ENCODE measurements around the gene LRRC4.

The LRRC4 gene

GRCh38 chr7:128059143-128059988 is 28.1 kb upstream of the LRRC4 start:
- DNase-seq (ENCODE audit: low read depth in 3 of 3) = no peak

GRCh38 chr7:128057909-128058308 is 26.7 kb upstream of the LRRC4 start:
- DNase-seq (ENCODE audit: low read depth in 3 of 3) = no peak

DNA sequence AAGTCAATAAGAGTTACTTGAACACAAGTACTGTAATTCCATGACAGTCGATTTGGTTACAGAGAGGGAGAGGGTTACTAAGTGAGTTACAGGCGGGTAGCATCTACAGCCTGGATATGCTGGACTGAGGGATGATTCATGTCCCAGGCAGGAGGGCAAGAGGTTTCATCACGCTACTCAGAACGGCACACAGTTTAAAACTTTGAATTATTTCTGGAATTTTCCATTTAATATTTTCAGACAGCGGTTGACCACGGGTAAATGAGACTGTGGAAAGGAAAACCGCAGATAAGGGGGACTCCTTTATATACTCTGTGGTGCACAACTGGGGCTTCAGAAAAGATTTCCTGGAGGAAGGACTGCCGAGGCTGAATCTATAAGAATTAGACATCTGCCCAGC is 25.7 kb upstream of the LRRC4 start:
- DNase-seq (ENCODE audit: low read depth in 3 of 3) = no peak

- DNase-seq (ENCODE audit: low read depth in 3 of 3) = no peak
These were observed 24.4 kb upstream of the LRRC4 start for GRCh38 chr7:128055637-128056036.

DNA sequence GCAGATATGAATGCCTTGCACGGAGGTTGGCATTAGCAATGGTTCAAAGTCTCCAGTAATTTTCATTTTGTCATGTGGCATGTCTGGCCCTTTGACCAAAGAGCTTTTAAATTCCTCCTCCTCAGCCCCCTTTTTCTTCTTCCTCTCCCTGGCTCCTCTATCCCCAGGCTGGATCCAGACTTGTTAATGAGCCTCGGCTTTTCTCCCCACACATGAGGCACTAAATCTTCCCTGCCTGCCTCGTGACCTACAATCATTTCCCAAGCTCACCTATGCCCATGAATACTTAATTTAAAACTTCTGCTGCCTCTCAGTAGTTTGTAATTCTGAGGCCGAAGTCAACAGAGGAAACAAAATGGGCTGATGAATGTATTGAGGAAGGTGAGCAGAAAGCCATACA is 23.3 kb upstream of the LRRC4 start:
- no peak for DNase-seq (ENCODE audit: low read depth in 3 of 3)

DNA sequence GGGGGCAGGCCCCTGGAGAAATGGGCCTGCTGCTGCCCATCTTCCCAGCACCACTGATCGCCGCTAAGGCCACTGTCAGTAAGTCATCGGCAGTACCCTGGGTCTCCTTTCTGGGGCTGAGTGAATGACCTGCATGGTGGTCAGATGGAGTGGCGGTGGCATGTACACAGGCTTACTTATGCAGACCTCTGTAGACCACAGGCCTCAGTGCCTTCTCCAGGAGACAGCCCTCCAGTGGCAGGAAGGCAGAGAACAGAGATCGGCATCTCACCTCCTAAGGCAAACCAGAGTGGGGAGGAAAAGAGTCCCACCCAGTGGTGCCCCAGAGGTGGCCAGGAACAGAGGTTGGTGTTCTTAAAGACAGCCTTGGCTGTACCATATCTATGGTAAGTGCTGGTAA is 22.8 kb upstream of the LRRC4 start:
- DNase-seq (ENCODE audit: low read depth in 3 of 3) = no peak

DNA sequence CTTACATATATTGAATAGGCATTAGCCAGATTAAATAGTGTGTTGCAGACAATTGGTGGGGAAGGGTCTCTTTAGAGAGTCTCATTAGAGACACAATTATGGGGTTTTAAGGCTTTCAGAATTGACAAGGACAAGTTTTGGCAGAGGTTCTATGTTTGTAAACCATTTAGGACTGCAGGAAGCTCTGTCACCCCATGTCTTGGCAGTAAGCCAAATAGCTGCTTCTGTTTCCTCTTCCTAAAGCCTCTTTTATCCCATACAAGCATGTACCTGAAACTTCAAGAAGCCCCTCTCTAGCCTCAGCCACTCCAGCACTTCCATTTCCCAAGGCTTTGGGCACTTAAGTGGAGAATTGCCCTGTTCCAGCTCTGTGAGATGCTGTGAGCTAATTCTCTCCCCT is 21.8 kb upstream of the LRRC4 start:
- no peak for DNase-seq (ENCODE audit: low read depth in 3 of 3)

DNA sequence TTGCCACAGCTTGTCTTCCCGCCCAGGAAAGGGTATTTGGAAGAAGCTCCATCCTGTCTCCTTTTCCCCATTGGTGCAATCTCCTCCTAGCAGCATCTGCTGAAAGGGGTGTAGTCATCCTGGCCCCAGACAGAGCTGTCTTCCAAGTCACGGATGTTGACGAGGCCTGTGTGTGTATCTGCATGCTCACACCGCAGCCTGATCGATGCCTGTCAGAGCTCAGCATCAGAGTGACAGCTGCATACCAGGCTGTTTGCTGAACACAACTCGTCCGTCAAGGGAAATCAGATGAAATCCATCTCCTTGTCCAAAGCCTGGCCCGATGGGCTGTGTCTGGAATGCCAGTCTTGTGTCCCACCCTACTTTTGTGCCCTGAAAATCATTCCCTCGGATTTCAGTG is 21.2 kb upstream of the LRRC4 start:
- no peak for DNase-seq (ENCODE audit: low read depth in 3 of 3)

DNA sequence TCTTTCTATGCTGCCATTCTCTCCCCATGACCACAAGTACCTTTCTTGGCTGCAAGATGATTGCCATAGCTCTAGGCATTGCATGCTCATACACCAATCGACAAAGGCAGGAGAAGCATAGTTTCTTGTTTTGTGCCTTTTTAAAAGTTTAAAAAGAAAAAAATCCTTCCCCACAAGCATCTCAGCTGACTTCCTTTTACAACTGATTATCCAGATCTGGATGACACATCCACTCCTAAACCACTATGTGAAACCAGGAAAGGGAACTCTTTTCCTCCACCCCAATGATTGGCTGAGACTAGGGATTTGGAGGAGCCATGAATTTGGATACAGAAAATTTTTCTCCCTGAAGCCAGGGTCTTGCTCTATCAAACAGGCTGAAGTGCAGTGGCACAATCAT is 14.5 kb upstream of the LRRC4 start:
- no peak for DNase-seq (ENCODE audit: low read depth in 3 of 3)

- DNase-seq (ENCODE audit: low read depth in 3 of 3) = no peak
These were observed 13.9 kb upstream of the LRRC4 start for GRCh38 chr7:128045158-128045557.

GRCh38 chr7:128044064-128044463 is 12.8 kb upstream of the LRRC4 start:
- no peak for DNase-seq (ENCODE audit: low read depth in 3 of 3)

GRCh38 chr7:128042012-128042411 is 10.8 kb upstream of the LRRC4 start:
- DNase-seq (ENCODE audit: low read depth in 3 of 3) = no peak

DNA sequence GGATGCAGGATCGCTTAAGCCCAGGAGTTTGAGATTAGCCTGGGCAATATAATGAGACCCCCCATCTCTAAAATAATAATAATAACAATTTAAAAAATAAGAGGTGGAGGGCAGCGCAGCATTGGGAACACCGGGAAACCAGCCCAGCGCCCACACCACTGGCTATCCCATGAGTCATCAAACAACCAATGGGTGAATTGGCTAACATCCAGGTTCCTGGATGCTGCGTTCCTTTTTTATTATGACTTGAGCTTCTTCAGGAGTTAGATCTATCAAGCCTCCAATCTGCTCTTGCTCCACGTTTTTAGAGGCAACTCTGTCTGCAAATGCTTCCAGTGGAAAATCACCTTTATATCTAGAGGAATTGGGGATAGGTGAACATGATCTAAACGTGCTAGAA is 10.0 kb upstream of the LRRC4 start:
- DNase-seq (ENCODE audit: low read depth in 3 of 3) = no peak

GRCh38 chr7:128040205-128040604 is 9.0 kb upstream of the LRRC4 start:
- no peak for DNase-seq (ENCODE audit: low read depth in 3 of 3)

GRCh38 chr7:128039544-128039953 is 8.3 kb upstream of the LRRC4 start:
- DNase-seq (ENCODE audit: low read depth in 3 of 3) = no peak

DNA sequence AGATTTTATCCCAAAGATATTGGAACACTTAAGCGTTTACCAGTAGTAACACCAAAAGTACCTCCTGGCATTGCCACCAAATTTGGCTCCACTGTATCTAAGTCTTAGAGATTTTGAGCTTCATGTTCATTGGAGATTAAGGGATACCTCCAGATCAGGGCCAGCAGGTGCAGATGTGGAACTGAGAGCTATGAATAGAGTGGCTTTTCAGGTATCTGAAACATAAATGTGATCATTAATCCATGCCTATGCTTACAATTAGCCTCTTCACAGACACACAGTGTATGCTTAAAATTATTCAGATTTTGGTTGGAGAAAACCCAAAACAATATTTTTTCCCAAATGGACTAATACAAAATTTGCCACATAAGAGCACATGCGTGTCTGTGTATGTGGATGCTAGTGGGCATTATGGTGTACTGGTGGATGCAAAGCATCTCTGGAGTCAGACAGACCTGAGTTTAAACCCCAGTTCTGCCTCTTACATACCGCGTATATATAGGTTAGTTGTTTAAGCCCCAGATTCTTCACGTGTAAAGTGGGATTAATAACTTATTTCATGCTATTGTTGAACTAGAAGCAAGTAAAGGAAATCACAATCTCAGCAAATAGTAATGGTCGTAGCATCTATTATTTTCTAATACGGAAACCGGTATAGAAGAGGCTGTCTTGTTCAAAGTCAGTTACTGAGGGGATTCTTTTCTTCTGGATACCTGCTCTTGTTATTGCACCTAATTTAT is 6.8 kb upstream of the LRRC4 start:
- DNase-seq (ENCODE audit: low read depth in 3 of 3) = no peak

DNA sequence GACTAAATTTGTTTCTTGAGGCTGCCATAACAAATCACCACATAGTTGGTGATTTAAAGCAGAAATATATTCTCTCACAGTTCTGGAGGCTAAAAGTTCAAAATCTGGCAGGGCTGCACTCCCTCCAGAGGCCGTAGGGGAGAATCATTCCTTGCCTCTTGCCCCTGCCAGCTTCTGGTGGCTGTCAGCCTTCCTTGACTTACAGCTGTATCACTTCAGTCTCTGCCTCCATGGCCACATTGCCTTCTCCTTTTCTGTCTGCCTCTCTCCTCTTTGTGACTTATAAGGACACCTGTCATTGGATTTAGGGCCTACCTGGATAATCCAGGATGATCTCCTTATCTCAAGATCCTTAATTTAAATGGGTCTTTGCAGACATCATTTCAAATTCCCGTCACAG is 5.8 kb upstream of the LRRC4 start:
- DNase-seq (ENCODE audit: low read depth in 3 of 3) = no peak

DNA sequence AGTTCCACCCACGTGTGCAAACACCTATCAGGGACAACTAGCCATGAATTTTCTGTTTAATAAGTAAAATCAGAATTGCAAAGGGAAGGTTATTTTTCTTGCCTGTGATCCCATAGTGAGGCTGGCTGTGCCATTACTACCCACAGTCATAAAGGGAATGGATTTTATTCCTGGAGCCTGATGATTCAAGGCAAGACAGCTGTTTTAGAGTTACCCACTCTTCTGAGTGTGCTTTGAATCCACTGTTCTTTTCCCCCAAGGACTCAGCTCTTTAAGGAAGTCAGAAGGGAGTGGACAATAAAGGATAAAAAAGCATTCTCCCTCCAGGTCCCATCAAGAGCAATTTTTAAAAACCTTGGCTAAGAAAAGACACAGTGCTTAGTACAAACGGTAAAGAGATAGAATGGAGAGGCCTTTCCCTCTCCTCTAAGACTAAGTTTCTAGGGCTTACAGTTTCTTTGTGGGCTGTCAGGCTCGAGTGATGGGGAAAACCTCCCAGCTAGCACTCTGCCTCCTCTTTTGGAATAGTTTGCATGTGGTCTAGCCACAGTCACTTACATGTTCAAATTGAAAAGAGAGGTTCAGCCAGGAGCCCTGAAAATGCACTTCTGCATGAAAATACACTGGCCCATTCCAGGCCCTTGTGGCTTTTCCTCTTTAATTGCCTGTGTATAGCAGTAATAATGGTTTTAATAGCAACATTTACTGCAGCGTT is 5.1 kb upstream of the LRRC4 start:
- DNase-seq (ENCODE audit: low read depth in 3 of 3) = no peak

DNA sequence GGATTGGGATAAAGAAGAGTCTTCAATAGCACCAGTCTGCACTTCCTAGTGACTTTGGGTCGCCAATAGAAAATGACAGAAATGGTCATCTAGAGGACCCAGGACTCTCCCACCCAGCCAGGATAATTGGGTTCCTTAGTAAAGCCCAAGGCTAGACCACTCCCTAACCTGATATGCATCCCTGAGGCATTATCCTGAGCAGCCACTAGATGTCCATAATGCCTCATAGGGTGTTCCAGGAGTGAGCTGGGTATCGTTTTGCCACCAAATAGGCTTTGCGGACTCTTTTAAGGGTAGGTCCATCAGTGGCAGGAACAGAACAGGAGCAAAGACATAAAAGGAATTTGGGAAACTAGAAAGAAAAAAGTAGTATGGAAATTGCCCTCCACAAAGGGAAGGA is 4.5 kb upstream of the LRRC4 start:
- no peak for DNase-seq (ENCODE audit: low read depth in 3 of 3)

- no peak for DNase-seq (ENCODE audit: low read depth in 3 of 3)
These were observed 3.6 kb upstream of the LRRC4 start for GRCh38 chr7:128034825-128035224.

GRCh38 chr7:128033246-128033645 is 2.0 kb upstream of the LRRC4 start:
- no peak for DNase-seq (ENCODE audit: low read depth in 3 of 3)

DNA sequence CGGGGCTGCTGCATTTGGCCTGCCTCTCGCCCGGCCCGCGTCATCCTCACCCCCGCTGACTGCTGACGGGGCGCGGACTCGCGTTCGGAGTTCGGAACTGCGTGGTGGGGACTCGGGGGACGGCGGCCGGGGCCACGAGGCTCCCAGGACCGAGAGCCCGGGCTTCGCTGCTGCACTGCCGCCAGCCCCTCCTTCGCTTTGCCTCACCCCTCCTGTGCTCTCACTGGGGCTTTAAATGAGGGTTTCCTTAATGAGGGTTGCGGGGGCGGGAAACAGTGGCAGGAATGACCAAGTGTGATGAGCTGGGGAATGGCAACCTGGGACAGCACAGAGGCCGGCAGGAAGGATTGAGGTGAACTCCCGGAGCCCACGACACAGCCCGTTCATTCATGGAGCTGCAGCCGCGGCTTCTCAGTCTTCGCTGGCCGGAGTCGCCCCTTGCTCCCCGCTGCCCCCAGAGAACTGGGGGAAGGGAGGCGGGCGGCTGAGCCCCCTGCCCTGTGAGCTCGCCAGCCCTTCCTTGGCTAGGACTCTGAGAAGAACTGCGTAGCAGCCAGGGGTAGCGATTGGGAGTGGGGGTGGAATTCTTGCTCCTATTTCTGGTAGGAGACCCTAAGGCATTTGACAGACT is 1.5 kb upstream of the LRRC4 start:
- DNase-seq (ENCODE audit: low read depth in 3 of 3) = no peak

Measured in stimulated activated CD4-positive, alpha-beta T cell treated with anti-CD3 and anti-CD28 coated beads, TNF-alpha, amount 100 ng/mL, for 24 hours (primary cell).